Neural progenitor cell (in vitro differentiated cells): Measurements from ENCODE around the gene KIAA1217.

Experiments
- CTCF ChIP-seq: fragments of 200-600 bp; sonication (generic); IDR thresholded peaks from 2 replicates; pipeline ENCODE4 v1.5.1; 2017; ENCODE audit warnings: antibody characterized with exemption, mild to moderate bottlenecking
- EZH2 ChIP-seq: fragments of 200-600 bp; sonication (generic); IDR thresholded peaks from 2 replicates; pipeline ENCODE4 v1.6.1; 2017; ENCODE audit warnings: antibody characterized with exemption, mild to moderate bottlenecking, moderate library complexity

- TF ChIP-seq CTCF (no peak), EZH2 (no peak)
Measured at GRCh38 chr10:24536636-24537035, 327.7 kb downstream of the KIAA1217 start.
